Suprapubic skin (tissue), 4 donors: ENCODE data around the gene FEV.

Experiments used
- EP300 ChIP-seq: sonication (generic); formaldehyde crosslinking; IDR thresholded peaks from one replicate; pipeline ENCODE4 v1.6.1; 2017; ENCODE audit warnings: antibody characterized with exemption
- POLR2A ChIP-seq, 2 donors: fragments of 450-650 bp; IDR thresholded peaks; one replicate each; pipeline ENCODE4 v1.6.1; 2017; ENCODE audit warnings: antibody characterized with exemption in 2 of 2, mild to moderate bottlenecking in 2 of 2, moderate library complexity in 2 of 2
- POLR2AphosphoS5 ChIP-seq, 3 donors: sonication (generic); formaldehyde crosslinking; IDR thresholded peaks; one replicate each; pipeline ENCODE4 v1.6.1; 2017; ENCODE audit warnings: antibody characterized with exemption in 3 of 3
- TF ChIP-seq, protein P1 (sequence below), 2 donors: fragments of 200-600 bp in 1 of 2; fragments of 450-650 bp in 1 of 2; sonication (generic) in 1 of 2; IDR thresholded peaks; one replicate each; pipeline ENCODE4 v1.5.1; 2016 to 2019; ENCODE audit warnings: antibody characterized with exemption in 2 of 2, mild to moderate bottlenecking in 1 of 2, moderate library complexity in 1 of 2

GRCh38 chr2:219022616-219023015 lies 37.6 kb upstream of the FEV start:
- TF ChIP-seq, protein P1, sequence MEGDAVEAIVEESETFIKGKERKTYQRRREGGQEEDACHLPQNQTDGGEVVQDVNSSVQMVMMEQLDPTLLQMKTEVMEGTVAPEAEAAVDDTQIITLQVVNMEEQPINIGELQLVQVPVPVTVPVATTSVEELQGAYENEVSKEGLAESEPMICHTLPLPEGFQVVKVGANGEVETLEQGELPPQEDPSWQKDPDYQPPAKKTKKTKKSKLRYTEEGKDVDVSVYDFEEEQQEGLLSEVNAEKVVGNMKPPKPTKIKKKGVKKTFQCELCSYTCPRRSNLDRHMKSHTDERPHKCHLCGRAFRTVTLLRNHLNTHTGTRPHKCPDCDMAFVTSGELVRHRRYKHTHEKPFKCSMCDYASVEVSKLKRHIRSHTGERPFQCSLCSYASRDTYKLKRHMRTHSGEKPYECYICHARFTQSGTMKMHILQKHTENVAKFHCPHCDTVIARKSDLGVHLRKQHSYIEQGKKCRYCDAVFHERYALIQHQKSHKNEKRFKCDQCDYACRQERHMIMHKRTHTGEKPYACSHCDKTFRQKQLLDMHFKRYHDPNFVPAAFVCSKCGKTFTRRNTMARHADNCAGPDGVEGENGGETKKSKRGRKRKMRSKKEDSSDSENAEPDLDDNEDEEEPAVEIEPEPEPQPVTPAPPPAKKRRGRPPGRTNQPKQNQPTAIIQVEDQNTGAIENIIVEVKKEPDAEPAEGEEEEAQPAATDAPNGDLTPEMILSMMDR (IDR thresholded peaks at IDR 0.05): no peak
- TF ChIP-seq POLR2A (IDR thresholded peaks at IDR 0.05): no peak
- TF ChIP-seq POLR2AphosphoS5 (IDR thresholded peaks at IDR 0.05): no peak
- no peak for TF ChIP-seq EP300
